Dermis blood vessel endothelial cell (primary cell): ENCODE measurements around the gene PRODH2. TPM values are rescaled to one million over a fixed set of nuclear protein-coding genes. Genes with fewer than 3 reads are reported as not detected.
"Not testable (repeated sequence)": the region's sequence is repeated elsewhere in the genome, so short reads cannot be mapped to it uniquely, and the experiment has no call there.

ENCODE experiments used
- DNase-seq: peaks from one replicate; pipeline ENCODE4 v3.0.0; 2010
- total RNA-seq: library from RNA; depleted of rRNA; stranded (reverse); fragments of >200 nt; gene quantifications from 2 replicates; pipeline ENCODE4 v1.2.3, GENCODE V29; 2014

Gene PRODH2
- total RNA-seq, 1 donor from 2014 or later: not detected

- DNase-seq: no peak
Observed at GRCh38 chr19:35777961-35778360, 34.7 kb downstream of the PRODH2 start.

- DNase-seq: no peak
Observed at GRCh38 chr19:35777086-35777841, 35.4 kb downstream of the PRODH2 start.

GRCh38 chr19:35776102-35776788 lies 36.4 kb downstream of the PRODH2 start:
- no peak for DNase-seq

- DNase-seq: peak; percentile 96
Observed at GRCh38 chr19:35775298-35776101, 37.1 kb downstream of the PRODH2 start, which contains the start of gene ARHGAP33. TSS of gene ARHGAP33 (plus strand) at chr19:35775564. CDS start at chr19:35775659, 95 bp downstream.

DNA sequence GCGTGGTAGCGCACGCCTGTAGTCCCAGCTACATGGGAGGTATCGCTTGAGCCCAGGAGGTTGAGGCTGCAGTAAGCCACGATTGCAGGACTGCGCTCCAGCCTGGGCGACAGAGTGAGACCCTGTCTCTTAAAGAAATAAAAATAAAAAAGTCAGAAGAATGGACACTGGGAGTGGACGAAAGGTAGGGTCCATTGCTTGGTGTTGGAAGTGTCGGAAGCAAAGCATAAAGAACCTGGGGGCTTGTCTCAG lies 37.7 kb downstream of the PRODH2 start:
- no peak for DNase-seq

DNA sequence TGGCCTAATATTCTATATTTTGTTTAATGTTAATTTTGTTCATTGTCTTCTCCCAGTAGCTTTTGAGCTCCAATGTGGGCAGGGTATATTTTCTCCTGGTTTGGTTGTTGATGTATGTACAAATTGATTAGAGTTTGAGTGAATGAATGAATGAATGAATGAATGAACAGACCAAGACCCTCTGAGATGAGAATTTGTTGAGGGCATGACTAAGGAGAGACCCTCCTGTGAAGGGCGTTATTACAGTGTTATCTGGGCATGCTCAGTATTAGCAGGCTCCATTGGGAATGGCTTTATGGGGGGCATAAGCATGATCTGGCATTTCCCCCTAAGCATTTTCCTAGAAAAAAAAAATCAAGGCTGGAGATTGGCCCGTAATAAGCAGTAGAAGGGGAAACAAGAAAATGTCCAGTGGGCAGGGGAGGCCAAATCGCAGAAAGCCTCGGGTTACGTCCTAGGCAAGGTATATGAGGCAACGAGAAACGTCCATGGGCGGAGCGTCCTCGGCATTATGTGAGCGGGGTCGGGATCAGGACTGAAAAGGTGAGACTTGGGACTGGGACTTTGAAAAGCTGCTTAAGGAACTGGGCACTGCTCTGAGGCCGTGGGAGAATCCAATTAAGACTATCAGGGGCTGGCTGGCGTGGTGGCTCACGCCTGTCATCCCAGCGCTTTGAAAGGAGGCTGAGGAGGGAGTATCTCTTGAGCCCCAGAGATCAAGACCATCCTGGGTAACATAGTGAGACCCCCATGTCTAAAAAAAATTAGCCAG lies 38.2 kb downstream of the PRODH2 start:
- no peak for DNase-seq

GRCh38 chr19:35773020-35773806 lies 39.4 kb downstream of the PRODH2 start:
- no peak for DNase-seq

DNA sequence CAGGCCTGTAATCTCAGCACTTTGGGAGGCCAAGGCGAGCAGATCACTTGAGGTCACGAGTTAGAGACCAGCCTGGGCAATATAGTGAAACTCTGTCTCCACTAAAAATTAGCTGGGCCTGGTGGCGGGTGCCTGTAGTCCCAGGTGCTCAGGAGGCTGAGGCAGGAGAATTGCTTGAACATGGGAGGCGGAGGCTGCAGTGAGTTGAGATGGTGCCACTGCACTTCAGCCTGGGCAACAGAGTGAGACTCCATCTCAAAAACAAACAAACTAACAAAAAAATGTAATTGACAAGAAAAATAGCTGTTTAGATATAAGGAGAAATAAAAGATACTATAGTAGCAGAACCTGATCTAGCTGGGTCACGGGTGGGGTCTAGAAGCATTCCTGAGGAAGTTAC lies 40.3 kb downstream of the PRODH2 start:
- not testable (repeated sequence) for DNase-seq

GRCh38 chr19:35768082-35768421 lies 44.6 kb downstream of the PRODH2 start:
- DNase-seq: no peak

DNA sequence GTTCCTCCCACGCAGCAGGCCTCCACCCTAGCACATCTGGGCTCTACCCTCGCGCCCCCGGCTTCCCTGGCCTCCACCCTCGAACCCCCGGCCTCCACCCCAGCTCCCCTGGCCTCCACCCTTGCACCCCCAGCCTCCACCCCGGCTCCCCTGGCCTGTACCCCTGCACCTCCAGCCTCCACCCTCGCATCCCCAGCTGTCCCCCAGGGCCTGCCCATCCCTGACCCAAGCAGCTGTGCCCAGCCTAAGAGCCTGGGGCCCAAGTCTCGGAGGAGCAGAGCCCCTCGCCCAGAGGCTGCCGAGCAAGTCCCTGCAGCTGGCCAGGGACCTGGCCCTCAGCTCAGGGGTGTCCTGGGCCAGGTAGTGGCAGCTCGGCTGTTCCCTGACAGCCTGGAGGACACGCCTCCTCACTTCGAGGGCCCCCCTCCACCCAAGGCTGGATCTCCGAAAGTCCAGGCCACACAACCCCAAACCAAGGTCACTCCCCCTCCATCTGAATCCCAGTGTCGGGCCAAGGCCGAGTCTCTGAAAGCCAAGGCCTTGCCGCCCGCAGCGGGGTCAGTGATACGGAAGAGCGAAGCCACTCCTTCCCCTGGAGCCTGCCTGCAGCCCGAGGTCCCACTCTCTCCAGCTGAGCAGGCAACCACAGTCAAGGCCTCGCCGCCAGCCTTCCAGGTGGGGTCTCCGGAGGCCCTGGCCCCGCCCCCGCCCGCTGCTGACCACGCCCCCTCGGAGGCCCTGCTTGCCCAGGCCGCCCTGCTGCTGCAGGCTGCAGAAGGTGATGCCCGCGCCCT lies 45.2 kb downstream of the PRODH2 start:
- no peak for DNase-seq

- DNase-seq: no peak
Observed at GRCh38 chr19:35766571-35767104, 46.0 kb downstream of the PRODH2 start.

DNA sequence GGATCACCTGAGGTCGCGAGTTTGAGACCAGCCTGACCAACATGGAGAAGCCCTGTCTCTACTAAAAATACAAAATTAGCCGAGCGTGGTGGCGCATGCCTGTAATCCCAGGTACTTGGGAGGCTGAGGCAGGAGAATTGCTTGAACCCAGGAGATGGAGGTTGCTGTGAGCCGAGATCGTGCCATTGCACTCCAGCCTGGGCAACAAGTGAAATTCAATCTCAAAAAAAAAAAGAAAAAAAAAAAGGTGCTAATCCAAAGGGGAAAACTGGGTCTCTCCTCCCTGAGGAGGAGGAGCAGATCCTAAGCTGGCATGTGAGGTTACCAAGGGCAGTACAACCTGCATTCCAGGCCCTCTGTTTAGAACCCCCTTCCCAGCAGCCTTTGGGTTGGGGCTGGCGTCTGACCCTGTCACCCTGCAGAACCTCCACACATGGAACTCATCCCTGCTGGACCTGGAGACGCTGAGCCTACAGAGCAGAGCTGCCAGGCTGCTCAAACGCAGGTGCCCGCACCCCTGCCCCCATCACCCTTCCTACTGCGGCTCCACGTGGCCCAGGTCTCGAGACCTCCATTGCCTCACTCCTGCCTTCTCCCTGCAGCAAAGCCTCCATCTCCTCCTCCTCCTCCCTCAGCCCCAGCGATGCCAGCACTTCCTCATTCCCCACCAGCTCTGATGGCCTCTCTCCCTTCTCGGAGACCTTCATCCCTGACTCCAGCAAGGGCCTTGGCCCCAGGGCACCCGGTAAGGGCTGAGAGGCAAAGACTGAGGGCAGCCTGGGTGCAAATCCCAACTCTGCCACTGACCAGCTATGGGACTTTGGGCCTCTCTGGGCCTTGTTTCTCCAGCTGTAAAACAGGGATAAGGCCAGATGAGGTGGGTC lies 48.0 kb downstream of the PRODH2 start:
- no peak for DNase-seq

GRCh38 chr19:35760711-35761349 lies 51.8 kb downstream of the PRODH2 start:
- no peak for DNase-seq

GRCh38 chr19:35759697-35760096 lies 52.9 kb downstream of the PRODH2 start:
- no peak for DNase-seq

DNA sequence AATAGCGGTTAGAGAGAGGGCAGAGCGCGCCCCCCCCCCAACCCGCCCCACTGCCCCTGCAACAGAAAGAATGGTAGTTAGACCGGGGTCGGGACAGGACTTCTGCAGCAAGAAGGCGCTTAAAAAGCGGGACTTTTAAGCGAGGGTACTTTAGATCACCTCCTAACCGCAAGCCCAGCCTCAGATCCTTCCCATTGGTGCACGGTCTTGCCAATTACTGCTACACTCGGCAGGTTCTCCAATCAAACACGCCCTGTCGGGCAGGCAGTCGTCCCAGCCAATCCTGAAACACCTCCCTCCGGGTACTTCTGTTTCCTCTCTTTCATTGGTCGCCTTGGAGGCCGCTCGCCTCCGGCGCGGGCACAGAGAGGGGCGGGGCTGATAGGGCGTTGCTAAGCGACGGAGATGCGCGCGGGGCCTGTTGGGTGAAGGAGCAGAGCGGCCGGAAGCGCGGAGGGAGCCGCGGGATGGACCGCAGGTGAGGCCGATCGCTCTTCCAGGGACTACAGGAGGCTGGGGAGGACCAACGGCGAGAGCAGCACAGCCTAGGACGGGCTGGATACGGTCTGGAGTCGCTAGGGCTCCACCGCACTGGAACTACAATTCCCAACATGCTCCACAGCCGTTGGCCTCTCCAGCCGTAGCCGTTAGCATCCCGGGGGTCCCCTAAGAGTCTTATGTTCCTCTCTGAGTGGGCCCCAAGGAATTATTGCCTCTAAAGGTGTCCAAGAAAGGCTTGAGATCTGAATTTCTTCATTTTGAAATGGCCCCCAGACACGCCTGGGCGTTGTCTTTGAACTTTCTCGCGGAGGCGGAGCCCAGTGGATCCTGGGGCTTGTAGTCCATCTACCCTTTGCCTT lies 54.7 kb downstream of the PRODH2 start, which contains the start of gene PROSER3:
PROSER3 (plus strand) TSS at position 428 of the 860 bp plus-strand sequence; CDS start at position 468, 40 bp downstream.
- peak; percentile 99 for DNase-seq

GRCh38 chr19:35757231-35757748 lies 55.4 kb downstream of the PRODH2 start:
- DNase-seq: peak; percentile 58

- peak; percentile 47 for DNase-seq
Observed at GRCh38 chr19:35756377-35757230, 56.0 kb downstream of the PRODH2 start, which contains the start of gene HSPB6. TSS of gene HSPB6 (minus strand) at chr19:35757029. CDS start at chr19:35757008, 21 bp downstream.
